Parietal lobe (tissue), 2 donors: ENCODE measurements around the gene PPM1D. TPM values are rescaled to one million over a fixed set of nuclear protein-coding genes. Genes with fewer than 3 reads are reported as not detected.

Source experiments
- small RNA-seq: library from RNA; depleted of rRNA; stranded (forward); fragments of <200 nt; gene quantifications from one replicate; pipeline ENCODE3, GENCODE V24; 2014; ENCODE audit warnings: low replicate concordance
- total RNA-seq: library from RNA; depleted of rRNA; stranded (reverse); fragments of >200 nt; gene quantifications from one replicate; pipeline ENCODE4 v1.2.3, GENCODE V29; 2014

The PPM1D gene
- 14.4 TPM for total RNA-seq

DNA sequence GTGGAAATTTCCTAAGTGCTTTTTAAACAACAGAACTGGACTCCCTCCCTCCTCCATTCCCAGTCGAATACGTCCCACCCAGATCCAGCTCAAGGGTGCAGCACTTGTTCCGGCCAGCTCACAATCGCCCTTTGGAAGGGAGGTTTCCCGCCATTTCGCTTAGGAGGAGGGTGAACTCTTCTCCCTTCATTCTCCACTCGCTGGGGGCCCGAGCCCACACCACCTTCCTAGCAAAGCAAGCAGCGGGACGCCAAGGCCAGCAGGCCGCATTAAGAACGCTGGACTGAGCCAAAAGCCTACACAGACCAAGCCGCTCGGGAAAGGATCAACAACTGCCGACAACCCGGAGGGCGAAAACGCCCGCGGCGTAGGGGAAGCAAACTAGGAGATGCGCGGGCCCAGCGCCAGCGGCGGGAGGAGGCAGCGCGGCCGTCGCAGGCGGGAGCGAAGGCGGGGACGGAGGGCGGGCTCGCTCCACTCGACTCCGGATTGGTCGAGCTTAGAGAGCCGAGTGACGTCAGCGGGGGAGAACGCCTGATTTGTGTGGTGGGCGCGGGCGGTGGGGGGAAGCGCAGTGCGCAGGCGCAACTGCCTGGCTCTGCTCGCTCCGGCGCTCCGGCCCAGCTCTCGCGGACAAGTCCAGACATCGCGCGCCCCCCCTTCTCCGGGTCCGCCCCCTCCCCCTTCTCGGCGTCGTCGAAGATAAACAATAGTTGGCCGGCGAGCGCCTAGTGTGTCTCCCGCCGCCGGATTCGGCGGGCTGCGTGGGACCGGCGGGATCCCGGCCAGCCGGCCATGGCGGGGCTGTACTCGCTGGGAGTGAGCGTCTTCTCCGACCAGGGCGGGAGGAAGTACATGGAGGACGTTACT, at the start of gene PPM1D:
PPM1D (plus strand) TSS at position 574 of the 870 bp plus-strand sequence; CDS start at position 796, 222 bp downstream.

DNA sequence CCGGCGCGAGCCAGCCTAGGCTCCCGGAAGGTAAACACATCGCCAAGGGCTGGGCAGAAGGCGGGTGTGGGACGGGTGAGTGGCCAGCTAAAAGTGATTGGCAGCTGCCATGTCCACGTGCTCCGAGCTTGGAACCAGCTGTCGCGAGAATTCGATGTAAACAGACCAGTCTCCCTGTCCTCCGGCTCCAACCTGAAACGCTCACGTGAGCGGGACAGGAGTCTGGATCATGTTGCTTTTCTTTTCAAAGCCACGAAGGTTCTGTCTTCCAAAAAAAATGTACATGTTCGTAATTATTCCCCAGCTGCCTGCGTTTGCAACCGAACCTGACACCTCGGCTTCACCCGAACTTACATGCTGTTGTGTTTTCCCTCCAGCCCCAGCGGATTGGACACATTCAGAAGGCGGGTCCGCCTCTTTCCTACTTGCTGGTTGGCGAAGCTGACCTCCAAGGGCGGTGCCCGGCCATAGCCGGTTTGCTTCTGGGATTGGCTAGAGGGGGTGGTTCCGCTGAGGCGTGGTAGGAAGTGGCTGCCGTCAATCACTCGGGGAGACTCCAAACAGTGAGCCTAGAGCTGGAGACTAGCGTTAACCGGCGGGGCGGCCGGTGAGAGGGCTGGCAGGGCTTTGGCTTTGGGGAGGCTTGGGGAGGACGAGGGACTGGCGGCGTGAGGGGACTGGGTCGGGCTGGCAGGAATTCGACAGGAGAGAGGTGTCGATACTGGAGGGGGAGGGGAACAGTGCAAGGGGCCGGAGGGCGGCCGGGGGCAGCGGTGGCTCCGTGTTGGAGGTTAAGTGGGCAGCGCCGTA, 77.5 kb downstream of the PPM1D start, which contains the start of gene BCAS3:
BCAS3 (plus strand) TSS at position 544 of the 810 bp plus-strand sequence.

Small RNA genes within 50 kb of the gene (small RNA-seq; reads per million reads assigned to genes)
- gene AC011921.2: not detected
- not detected for gene RN7SL606P
- not detected for gene RNU6-623P

Other genes starting within 250 kb of the PPM1D start
- 115 TPM for gene USP32, start 208.1 kb upstream of the PPM1D start, total RNA-seq
- gene CHCT1, start 177.7 kb upstream of the PPM1D start, total RNA-seq: not detected
- 66.4 TPM for gene APPBP2, start 74.0 kb upstream of the PPM1D start, total RNA-seq
- 78.9 TPM for gene BCAS3, start 77.7 kb downstream of the PPM1D start, total RNA-seq